H9 (cell line): ENCODE measurements around the gene RNF103. TPM values are rescaled to one million over a fixed set of nuclear protein-coding genes. Genes with fewer than 3 reads are reported as not detected.

Experiments used
- DNase-seq: peaks from one replicate; pipeline ENCODE4 v3.0.0-alpha.2; 2017
- H2AFZ ChIP-seq: one replicate; pipeline ENCODE4 v1.6.1; 2013; ENCODE audit warnings: mild to moderate bottlenecking, low read length, control low read depth, moderate library complexity
- H2AK5ac ChIP-seq: 2 replicates; pipeline ENCODE4 v1.6.1; 2013; ENCODE audit warnings: low read length, control low read depth, mixed read lengths; ENCODE audit not compliant: insufficient read length
- H2BK120ac ChIP-seq: one replicate; pipeline ENCODE4 v1.6.1; 2013; ENCODE audit warnings: low read depth, mild to moderate bottlenecking, low read length, control low read depth, inconsistent platforms; ENCODE audit not compliant: poor library complexity, severe bottlenecking
- H2BK12ac ChIP-seq: 2 replicates; pipeline ENCODE4 v1.6.1; 2013; ENCODE audit warnings: low read length, control low read depth, mixed read lengths, low read depth; ENCODE audit not compliant: insufficient read length
- H2BK15ac ChIP-seq: 2 replicates; pipeline ENCODE4 v1.6.1; 2013; ENCODE audit warnings: low read depth, low read length, control low read depth
- H2BK20ac ChIP-seq: one replicate; pipeline ENCODE4 v1.6.1; 2013; ENCODE audit warnings: low read depth, mild to moderate bottlenecking, low read length, control low read depth, inconsistent platforms; ENCODE audit not compliant: poor library complexity, severe bottlenecking
- H2BK5ac ChIP-seq: 2 replicates; pipeline ENCODE4 v1.6.1; 2013; ENCODE audit warnings: low read length, control low read depth, mixed read lengths; ENCODE audit not compliant: insufficient read length
- H3K14ac ChIP-seq: 2 replicates; pipeline ENCODE4 v1.6.1; 2013; ENCODE audit warnings: low read length, control low read depth; ENCODE audit not compliant: insufficient read depth
- H3K18ac ChIP-seq: 2 replicates; pipeline ENCODE4 v1.6.1; 2013; ENCODE audit warnings: low read depth, mild to moderate bottlenecking, mixed read lengths, low read length, control low read depth; ENCODE audit not compliant: insufficient read length
- H3K23ac ChIP-seq: 2 replicates; pipeline ENCODE4 v1.6.1; 2013; ENCODE audit warnings: low read length, control low read depth, mixed read lengths, low read depth; ENCODE audit not compliant: insufficient read length
- H3K23me2 ChIP-seq: 2 replicates; pipeline ENCODE4 v1.6.1; 2013; ENCODE audit warnings: low read depth, mild to moderate bottlenecking, mixed read lengths, low read length, control low read depth; ENCODE audit not compliant: insufficient read length, poor library complexity, severe bottlenecking
- H3K27ac ChIP-seq: 2 replicates; pipeline ENCODE4 v1.5.1; 2013; ENCODE audit warnings: low read length, control low read depth, mixed read lengths, low read depth; ENCODE audit not compliant: insufficient read length
- H3K27me3 ChIP-seq: 2 replicates; pipeline ENCODE4 v1.6.1; 2013; ENCODE audit warnings: low read length, control low read depth, inconsistent platforms; ENCODE audit not compliant: insufficient read depth
- H3K4ac ChIP-seq: 2 replicates; pipeline ENCODE4 v1.6.1; 2013; ENCODE audit warnings: low read depth, mild to moderate bottlenecking, control low read depth, inconsistent platforms, low read length, moderate library complexity
- H3K4me1 ChIP-seq: 2 replicates; pipeline ENCODE4 v1.6.1; 2013; ENCODE audit warnings: low read length, control low read depth, inconsistent platforms; ENCODE audit not compliant: insufficient read depth
- H3K4me2 ChIP-seq: 2 replicates; pipeline ENCODE4 v1.6.1; 2013; ENCODE audit warnings: low read length, control low read depth, mixed read lengths; ENCODE audit not compliant: insufficient read length, insufficient read depth
- H3K56ac ChIP-seq: 2 replicates; pipeline ENCODE4 v1.6.1; 2013; ENCODE audit warnings: low read depth, mild to moderate bottlenecking, mixed read lengths, low read length, control low read depth; ENCODE audit not compliant: insufficient read length
- H3K79me1 ChIP-seq: 2 replicates; pipeline ENCODE4 v1.6.1; 2013; ENCODE audit warnings: low read depth, mild to moderate bottlenecking, moderate library complexity, low read length, control low read depth, inconsistent platforms; ENCODE audit not compliant: insufficient read depth, poor library complexity, severe bottlenecking
- H3K79me2 ChIP-seq: 2 replicates; pipeline ENCODE4 v1.6.1; 2013; ENCODE audit warnings: low read length, control low read depth, inconsistent platforms; ENCODE audit not compliant: insufficient read depth
- H3K9ac ChIP-seq: 2 replicates; pipeline ENCODE4 v1.6.1; 2013; ENCODE audit warnings: low read length, control low read depth, mixed read lengths; ENCODE audit not compliant: insufficient read length; ENCODE audit errors: extremely low read depth
- H3K9me3 ChIP-seq: one replicate; pipeline ENCODE4 v1.6.1; 2013; ENCODE audit warnings: low read depth, low read length, inconsistent platforms; ENCODE audit not compliant: control insufficient read depth
- H3T11ph ChIP-seq: one replicate; pipeline ENCODE4 v1.6.1; 2013; ENCODE audit warnings: mild to moderate bottlenecking, low read length, control low read depth, inconsistent platforms
- H4K20me1 ChIP-seq: one replicate; pipeline ENCODE4 v1.6.1; 2013; ENCODE audit not compliant: control insufficient read depth, insufficient read length, insufficient read depth
- H4K5ac ChIP-seq: 2 replicates; pipeline ENCODE4 v1.6.1; 2013; ENCODE audit warnings: low read depth, mild to moderate bottlenecking, mixed read lengths, low read length, control low read depth; ENCODE audit not compliant: insufficient read length
- H4K8ac ChIP-seq: replicated peaks from 2 replicates; pipeline ENCODE4 v1.6.1; 2013; ENCODE audit warnings: low read length, control low read depth, mixed read lengths, low read depth; ENCODE audit not compliant: insufficient read length
- H4K91ac ChIP-seq: 2 replicates; pipeline ENCODE4 v1.6.1; 2013; ENCODE audit warnings: low read depth, mild to moderate bottlenecking, moderate library complexity, mixed read lengths, low read length, control low read depth; ENCODE audit not compliant: insufficient read length
- H3K27ac Mint-ChIP-seq, 3 experiments: 2 replicates in 2 of 3; 3 replicates in 1 of 3; pipeline ENCODE4 v1.8.0; 2020 to 2021; ENCODE audit warnings: mixed read lengths in 3 of 3, mild to moderate bottlenecking in 1 of 3, moderate library complexity in 1 of 3
- H3K27me3 Mint-ChIP-seq: 2 replicates; pipeline ENCODE4 v1.8.0; 2021; ENCODE audit warnings: low read depth, mild to moderate bottlenecking, moderate library complexity, mixed read lengths
- H3K36me3 Mint-ChIP-seq, 3 experiments: 2 replicates in 2 of 3; 3 replicates in 1 of 3; pipeline ENCODE4 v1.8.0; 2020 to 2021; ENCODE audit warnings: low read depth in 3 of 3, mixed read lengths in 3 of 3; ENCODE audit not compliant: insufficient read depth in 1 of 3
- H3K4me1 Mint-ChIP-seq, 2 experiments: 2 replicates each; pipeline ENCODE4 v1.8.0; 2020; ENCODE audit warnings: mixed read lengths in 2 of 2
- H3K4me3 Mint-ChIP-seq, 2 experiments: 2 replicates in 1 of 2; 3 replicates in 1 of 2; pipeline ENCODE4 v1.8.0; 2020 to 2021; ENCODE audit warnings: mild to moderate bottlenecking in 2 of 2, mixed read lengths in 2 of 2, moderate library complexity in 1 of 2
- H3K9me3 Mint-ChIP-seq, 2 experiments: 2 replicates in 1 of 2; 3 replicates in 1 of 2; pipeline ENCODE4 v1.8.0; 2020; ENCODE audit warnings: mild to moderate bottlenecking in 2 of 2, mixed read lengths in 2 of 2, moderate library complexity in 1 of 2
- whole genome bisulfite sequencing: extraction: QIAGEN DNeasy Blood & Tissue Kit; methylation state at CpG from one replicate; pipeline ENCODE4 v1.1.7; 2013; ENCODE audit warnings: missing lambda C conversion rate, low lambda C conversion rate, mixed read lengths; ENCODE audit not compliant: insufficient read length; ENCODE audit errors: extremely low coverage; 5-methylcytosine and 5-hydroxymethylcytosine counted together
- total RNA-seq: library from RNA; stranded (reverse); gene quantifications from 2 replicates; pipeline ENCODE4 v1.2.1, GENCODE V29; 2021
- TF ChIP-seq, protein P1 (sequence below): fragments of 200-600 bp; sonication (generic); conservative IDR thresholded peaks from 3 replicates; pipeline ENCODE4 v1.8.0; 2021; ENCODE audit warnings: antibody characterized with exemption, mild to moderate bottlenecking

Gene RNF103
- total RNA-seq, 1 experiment from 2014 or later: 7.1 TPM

- Histone ChIP-seq H4K20me1 (no peaks in the 10 kb centered on the region), H3K56ac (no peak overlapping the region), H3T11ph (no peak overlapping the region), H3K27ac (no peak overlapping the region), H3K4me1 (no peaks in the 10 kb centered on the region), H2AK5ac (no peak overlapping the region), H3K14ac (no peak overlapping the region), H4K91ac (no peak overlapping the region), H3K4me2 (no peak overlapping the region), H2BK120ac (no peak overlapping the region), H3K79me2 (no peaks in the 10 kb centered on the region), H4K8ac (no peak overlapping the region), H3K79me1 (no peaks in the 10 kb centered on the region), H3K27me3 (no peaks in the 10 kb centered on the region), H3K4ac (no peak overlapping the region), H3K9ac (no peak overlapping the region), H3K23me2 (no peaks in the 10 kb centered on the region), H2AFZ (no peak overlapping the region), H2BK12ac (no peak overlapping the region), H2BK20ac (no peak overlapping the region), H3K9me3 (no peaks in the 10 kb centered on the region), H4K5ac (no peak overlapping the region), H2BK15ac (no peak overlapping the region), H3K23ac (no peak overlapping the region), H2BK5ac (no peak overlapping the region), H3K18ac (no peak overlapping the region)
- Mint-ChIP-seq H3K27ac (no peak overlapping the region), H3K36me3 (no peaks in the 10 kb centered on the region), H3K27me3 (no peaks in the 10 kb centered on the region), H3K4me1 (peaks cover 10 to 18% of the 10 kb centered on the region in 2 experiments), H3K9me3 (peaks cover 0 to 6% of the 10 kb centered on the region in 2 experiments; a peak in 1 of 5 replicates), H3K4me3 (no peak overlapping the region)
- WGBS: no CpG with 5 or more reads among the region's 6 CpGs
- DNase-seq: no peak
- TF ChIP-seq, protein P1, sequence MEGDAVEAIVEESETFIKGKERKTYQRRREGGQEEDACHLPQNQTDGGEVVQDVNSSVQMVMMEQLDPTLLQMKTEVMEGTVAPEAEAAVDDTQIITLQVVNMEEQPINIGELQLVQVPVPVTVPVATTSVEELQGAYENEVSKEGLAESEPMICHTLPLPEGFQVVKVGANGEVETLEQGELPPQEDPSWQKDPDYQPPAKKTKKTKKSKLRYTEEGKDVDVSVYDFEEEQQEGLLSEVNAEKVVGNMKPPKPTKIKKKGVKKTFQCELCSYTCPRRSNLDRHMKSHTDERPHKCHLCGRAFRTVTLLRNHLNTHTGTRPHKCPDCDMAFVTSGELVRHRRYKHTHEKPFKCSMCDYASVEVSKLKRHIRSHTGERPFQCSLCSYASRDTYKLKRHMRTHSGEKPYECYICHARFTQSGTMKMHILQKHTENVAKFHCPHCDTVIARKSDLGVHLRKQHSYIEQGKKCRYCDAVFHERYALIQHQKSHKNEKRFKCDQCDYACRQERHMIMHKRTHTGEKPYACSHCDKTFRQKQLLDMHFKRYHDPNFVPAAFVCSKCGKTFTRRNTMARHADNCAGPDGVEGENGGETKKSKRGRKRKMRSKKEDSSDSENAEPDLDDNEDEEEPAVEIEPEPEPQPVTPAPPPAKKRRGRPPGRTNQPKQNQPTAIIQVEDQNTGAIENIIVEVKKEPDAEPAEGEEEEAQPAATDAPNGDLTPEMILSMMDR: no peak
Observed at GRCh38 chr2:86634352-86634751, 10.7 kb upstream of the RNF103 start.
